HG02610 (cell line): ENCODE data around the gene CXCL3.

ENCODE experiments used
- ATAC-seq: cut with Tn5 transposase; IDR thresholded peaks from one replicate; pipeline ENCODE4 v1.9.1; 2021; ENCODE audit warnings: mild to moderate bottlenecking, moderate library complexity; ENCODE audit not compliant: unreplicated experiment

Gene CXCL3

GRCh38 chr4:74016068-74016467 lies 22.4 kb downstream of the CXCL3 start:
- ATAC-seq = no peak

GRCh38 chr4:74015126-74015780 lies 23.2 kb downstream of the CXCL3 start:
- no peak for ATAC-seq

- ATAC-seq = no peak
Observed at GRCh38 chr4:74014332-74014731, 24.2 kb downstream of the CXCL3 start.

- no peak for ATAC-seq
Observed at GRCh38 chr4:74013264-74013663, 25.2 kb downstream of the CXCL3 start.

- no peak for ATAC-seq
Observed at GRCh38 chr4:74012130-74012529, 26.4 kb downstream of the CXCL3 start.

- no peak for ATAC-seq
Observed at GRCh38 chr4:74009307-74009706, 29.2 kb downstream of the CXCL3 start.

- ATAC-seq = no peak
Observed at GRCh38 chr4:74006009-74006476, 32.4 kb downstream of the CXCL3 start.

- no peak for ATAC-seq
Observed at GRCh38 chr4:74005528-74005927, 33.0 kb downstream of the CXCL3 start.

- no peak for ATAC-seq
Observed at GRCh38 chr4:74004668-74005067, 33.8 kb downstream of the CXCL3 start.

- no peak for ATAC-seq
Observed at GRCh38 chr4:74000301-74000700, 38.2 kb downstream of the CXCL3 start.

GRCh38 chr4:73998040-73999011 lies 40.2 kb downstream of the CXCL3 start, which contains the start of gene CXCL5:
Gene CXCL5 (minus strand): TSS chr4:73998677. CDS start chr4:73998581, 96 bp downstream.
- no peak for ATAC-seq

GRCh38 chr4:73992050-73992449 lies 46.4 kb downstream of the CXCL3 start:
- ATAC-seq = no peak

- ATAC-seq = no peak
Observed at GRCh38 chr4:73991742-73992000, 46.8 kb downstream of the CXCL3 start.

GRCh38 chr4:73990988-73991741 lies 47.3 kb downstream of the CXCL3 start:
- no peak for ATAC-seq

GRCh38 chr4:73989928-73990327 lies 48.6 kb downstream of the CXCL3 start:
- no peak for ATAC-seq

GRCh38 chr4:73989031-73989430 lies 49.5 kb downstream of the CXCL3 start:
- ATAC-seq = no peak

- no peak for ATAC-seq
Observed at GRCh38 chr4:73988061-73988460, 50.4 kb downstream of the CXCL3 start, which contains the start of gene PPBP. Gene PPBP (minus strand): TSS chr4:73988190. CDS start chr4:73988103, 87 bp downstream.
